Measurements from ENCODE around the gene ADGRA1. TPM values are rescaled to one million over a fixed set of nuclear protein-coding genes. Genes with fewer than 3 reads are reported as not detected.

ADGRA1 gene
- total and polyA plus RNA-seq, 2 donors (not counting 3 experiments of a cell fraction or from before 2014, with no cell fraction given): not detected

- no peak for FAIRE-seq
- TF ChIP-seq EZH2 (IDR thresholded peaks at IDR 0.05; ENCODE audit: borderline replicate concordance, low read depth, low read length, severe bottlenecking) (no peak), MYC (IDR thresholded peaks at IDR 0.05; ENCODE audit: low read depth, low read length) (no peak), MAX (IDR thresholded peaks at IDR 0.05; ENCODE audit: insufficient read depth, insufficient read length) (no peak), JUN (IDR thresholded peaks at IDR 0.05; ENCODE audit: borderline replicate concordance, insufficient read depth, insufficient read length, low read depth) (no peak), POLR2AphosphoS5 (IDR thresholded peaks at IDR 0.05; ENCODE audit: insufficient read depth, low read depth, low read length) (no peak), CTCF (IDR thresholded peaks at IDR 0.05; ENCODE audit: extremely low read depth in 1 of 2, insufficient read depth in 1 of 2, low read depth in 1 of 2, low read length in 2 of 2) (no peak), FOS (IDR thresholded peaks at IDR 0.05; ENCODE audit: borderline replicate concordance, insufficient read depth, low read length) (no peak), POLR2A (IDR thresholded peaks at IDR 0.05; ENCODE audit: low read depth, low read length) (no peak), GATA2 (IDR thresholded peaks at IDR 0.05; ENCODE audit: insufficient read depth, insufficient read length, low read depth, low read length) (no peak)
- H3K4me1 ChIP-seq (ENCODE audit: control insufficient read depth, extremely low read depth, insufficient read depth, low read length): no peaks in the 10 kb centered on the region
- H3K4me2 ChIP-seq (ENCODE audit: insufficient read depth, low read length): no peak overlapping the region
- DNase-seq (ENCODE audit: low read depth, low spot score): no peak
- H3K9me3 ChIP-seq (replicated peaks; ENCODE audit: control insufficient read depth, insufficient read depth, low read length): no peaks in the 10 kb centered on the region
- H3K27ac ChIP-seq (ENCODE audit: insufficient read depth, low read depth, low read length): no peak overlapping the region
- POLR2A ChIA-PET: no interaction called here
- no TSS peak for BruUV-seq (replicated peaks)
- no peaks in the 10 kb centered on the region for H3K36me3 ChIP-seq (ENCODE audit: control insufficient read depth in 2 of 2, extremely low read depth in 1 of 2, insufficient read depth in 2 of 2, low read length in 2 of 2)
- no peak overlapping the region for H3K9ac ChIP-seq (replicated peaks; ENCODE audit: extremely low read depth, insufficient read depth, low read length)
- no peaks in the 10 kb centered on the region for H4K20me1 ChIP-seq (replicated peaks; ENCODE audit: control insufficient read depth, extremely low read depth, insufficient read depth, low read length)
- H3K27me3 ChIP-seq (ENCODE audit: control insufficient read depth in 2 of 2, insufficient read depth in 2 of 2, low read length in 2 of 2): peaks cover 3 to 7% of the 10 kb centered on the region in 2 experiments
- dilution Hi-C loops (cut with MboI; ENCODE audit: extremely low pct_ligation_motif_present, low sequenced_read_pairs) (no loop called here), intact Hi-C loops (cut with micrococcal nuclease) (no loop called here)
- H3K79me2 ChIP-seq (ENCODE audit: control insufficient read depth, insufficient read depth, low read length): no peaks in the 10 kb centered on the region
- no peak overlapping the region for H2AFZ ChIP-seq (ENCODE audit: low read depth, low read length)
- no peak overlapping the region for H3K4me3 ChIP-seq (replicated peaks in 1 of 3; ENCODE audit: insufficient read depth in 1 of 3, low read depth in 1 of 3, low read length in 3 of 3)
- CTCF ChIA-PET: no interaction called here
- no peaks in the 10 kb centered on the region for H3K9me1 ChIP-seq (replicated peaks; ENCODE audit: control insufficient read depth, extremely low read depth, insufficient read depth, low read length)
Observed at GRCh38 chr10:133165556-133166503, 78.1 kb downstream of the ADGRA1 start.
